HCT116 (cell line): ENCODE data around the gene ACVR1B. TPM values are rescaled to one million over a fixed set of nuclear protein-coding genes. Genes with fewer than 3 reads are reported as not detected.

Source experiments
- ATAC-seq: fragments of 200-7000 bp; cut with Tn5 transposase; 2 replicates; pipeline ENCODE4 v1.9.1; 2020; ENCODE audit warnings: mild to moderate bottlenecking, moderate library complexity
- BruUV-seq: library from RNA; stranded (reverse); fragments of 400-500 nt; replicated peaks from 2 replicates; lab custom pipeline; 2021; lab: Mats Ljungman, UMichigan
- CTCF ChIA-PET: fragments of 300-600 bp; sonication (Branson Sonifier 250); formaldehyde crosslinking; loops from one replicate; lab custom pipeline; 2021; ENCODE audit warnings: antibody characterized with exemption; lab: Charles Lee
- POLR2A ChIA-PET: fragments of 300-600, 350-600 bp; sonication (Branson Sonifier 250); formaldehyde crosslinking; loops from one replicate; lab custom pipeline; 2021; ENCODE audit warnings: antibody characterized with exemption; lab: Charles Lee
- RAD21 ChIA-PET, 2 experiments: fragments of 300-600 bp; sonication (Branson Sonifier 250); formaldehyde crosslinking; loops; one replicate each; lab custom pipeline; 2023; ENCODE audit warnings: low total read pairs in 2 of 2; ENCODE audit not compliant: uncharacterized antibody in 2 of 2, unreplicated experiment in 2 of 2, low non-redundant PET in 1 of 2; lab: Charles Lee
- DNase-seq: peaks from one replicate; pipeline ENCODE4 v3.0.0-alpha.2; 2010; ENCODE audit warnings: low read depth, low spot score
- H2AFZ ChIP-seq: fragments of 200-600 bp; shearing (Covaris generic), sonication (generic); 2 replicates; pipeline ENCODE4 v1.6.1; 2017; ENCODE audit warnings: low read depth, mixed run types, mixed read lengths, antibody characterized with exemption, low read length; ENCODE audit not compliant: poor library complexity, severe bottlenecking
- H3K27ac ChIP-seq: 2 replicates; pipeline ENCODE4 v1.5.1; 2012; ENCODE audit warnings: low read depth, low read length
- H3K27me3 ChIP-seq: fragments of 200-600 bp; sonication (generic); 2 replicates; pipeline ENCODE4 v1.6.1; 2016; ENCODE audit warnings: mixed run types, low read length, mixed read lengths; ENCODE audit not compliant: insufficient read depth
- H3K36me3 ChIP-seq, 2 experiments: fragments of 200-500 bp in 1 of 2; fragments of 200-600 bp in 1 of 2; sonication (Bioruptor generic) in 1 of 2; sonication (generic) in 1 of 2; 2 replicates each; pipeline versions ENCODE4 v1.5.1 to v1.6.1; 2014 to 2016; ENCODE audit warnings: low read length in 2 of 2, inconsistent platforms in 1 of 2, mixed read lengths in 1 of 2, mixed run types in 1 of 2; ENCODE audit not compliant: insufficient read depth in 2 of 2, control insufficient read depth in 1 of 2
- H3K4me1 ChIP-seq, 2 experiments: fragments of 200-600 bp in 1 of 2; sonication (generic) in 1 of 2; 2 replicates each; pipeline versions ENCODE4 v1.5.1 to v1.6.1; 2012 to 2017; ENCODE audit warnings: low read length in 2 of 2, inconsistent platforms in 1 of 2, mild to moderate bottlenecking in 1 of 2, mixed read lengths in 1 of 2, mixed run types in 1 of 2, moderate library complexity in 1 of 2; ENCODE audit not compliant: insufficient read depth in 2 of 2, control insufficient read depth in 1 of 2
- H3K4me2 ChIP-seq: fragments of 200-600 bp; sonication (generic); 2 replicates; pipeline ENCODE4 v1.6.1; 2017; ENCODE audit warnings: mixed run types, low read length, mixed read lengths
- H3K4me3 ChIP-seq, 2 experiments: fragments of 200-600 bp in 1 of 2; sonication (generic) in 1 of 2; replicated peaks in 1 of 2; 2 replicates each; pipeline ENCODE4 v1.5.1; 2011 to 2016; ENCODE audit warnings: low read length in 2 of 2, control low read depth in 1 of 2, low read depth in 1 of 2, mild to moderate bottlenecking in 1 of 2, mixed read lengths in 1 of 2, mixed run types in 1 of 2
- H3K79me2 ChIP-seq: fragments of 200-600 bp; sonication (generic); 2 replicates; pipeline ENCODE4 v1.6.1; 2017; ENCODE audit warnings: mild to moderate bottlenecking, mixed run types, low read length, moderate library complexity, mixed read lengths; ENCODE audit not compliant: insufficient read depth
- H3K9ac ChIP-seq: fragments of 200-600 bp; sonication (generic); 2 replicates; pipeline ENCODE4 v1.6.1; 2016; ENCODE audit warnings: low read length, mixed read lengths
- H3K9me2 ChIP-seq: fragments of 200-600 bp; sonication (generic), shearing (Covaris generic); 2 replicates; pipeline ENCODE4 v1.6.1; 2017; ENCODE audit warnings: mixed run types, mild to moderate bottlenecking, moderate library complexity; ENCODE audit not compliant: insufficient read depth
- H3K9me3 ChIP-seq, 2 experiments: fragments of 200-500 bp in 1 of 2; fragments of 200-600 bp in 1 of 2; sonication (Bioruptor generic) in 1 of 2; sonication (generic) in 1 of 2; 2 replicates each; pipeline ENCODE4 v1.6.1; 2014 to 2017; ENCODE audit warnings: low read length in 2 of 2, mixed read lengths in 2 of 2, inconsistent platforms in 1 of 2, low read depth in 1 of 2, mild to moderate bottlenecking in 1 of 2, mixed run types in 1 of 2, moderate library complexity in 1 of 2; ENCODE audit not compliant: control insufficient read depth in 1 of 2, insufficient read depth in 1 of 2
- H4K20me1 ChIP-seq: fragments of 200-600 bp; sonication (generic), shearing (Covaris generic); 2 replicates; pipeline ENCODE4 v1.6.1; 2017; ENCODE audit warnings: mixed run types, mild to moderate bottlenecking, moderate library complexity; ENCODE audit not compliant: insufficient read depth
- CBX3 ChIP-seq: IDR thresholded peaks from 2 replicates; pipeline ENCODE4 v1.6.1; 2012; ENCODE audit warnings: low read depth
- EGR1 ChIP-seq: IDR thresholded peaks from 2 replicates; pipeline ENCODE4 v1.6.1; 2012; ENCODE audit warnings: low read depth
- ELF1 ChIP-seq: IDR thresholded peaks from 2 replicates; pipeline ENCODE4 v1.6.1; 2012; ENCODE audit warnings: low read depth, borderline replicate concordance
- EZH2 ChIP-seq: fragments of 200-600 bp; sonication (generic); IDR thresholded peaks from 2 replicates; pipeline ENCODE4 v1.6.1; 2017; ENCODE audit warnings: antibody characterized with exemption, mixed run types
- FOSL1 ChIP-seq: IDR thresholded peaks from 2 replicates; pipeline ENCODE4 v1.6.1; 2012; ENCODE audit warnings: low read depth
- JUND ChIP-seq: IDR thresholded peaks from 2 replicates; pipeline ENCODE4 v1.6.1; 2012
- RAD21 ChIP-seq: IDR thresholded peaks from 2 replicates; pipeline ENCODE4 v1.6.1; 2012; ENCODE audit warnings: low read depth, mild to moderate bottlenecking
- REST ChIP-seq: IDR thresholded peaks from 2 replicates; pipeline ENCODE4 v1.6.1; 2012; ENCODE audit warnings: low read depth
- SIN3A ChIP-seq: IDR thresholded peaks from 2 replicates; pipeline ENCODE4 v1.6.1; 2012; ENCODE audit warnings: low read depth
- TCF7L2 ChIP-seq: IDR thresholded peaks from 2 replicates; pipeline ENCODE4 v1.7.0; 2011; ENCODE audit warnings: borderline replicate concordance, inconsistent platforms; ENCODE audit not compliant: insufficient read depth, insufficient read length; ENCODE audit errors: extremely low read depth
- ZNF274 ChIP-seq: fragments of 200-500 bp; sonication (Bioruptor generic); IDR thresholded peaks from 2 replicates; pipeline ENCODE4 v1.6.1; 2014; ENCODE audit warnings: mild to moderate bottlenecking, low read depth, low read length, inconsistent platforms
- intact Hi-C: fragments of 100-400 bp; cut with micrococcal nuclease; formaldehyde crosslinking; loops from 2 replicates; pipeline ENCODE4 v1.10.0; 2022
- total RNA-seq: library from RNA; stranded (reverse); gene quantifications from one replicate; pipeline ENCODE4 v1.2.1, GENCODE V29; 2021; ENCODE audit not compliant: unreplicated experiment
- TF ChIP-seq, protein P1 (sequence below): IDR thresholded peaks from 2 replicates; pipeline ENCODE4 v1.6.1; 2012

The ACVR1B gene
- total RNA-seq, 1 experiment from 2014 or later: 22.7 TPM

DNA sequence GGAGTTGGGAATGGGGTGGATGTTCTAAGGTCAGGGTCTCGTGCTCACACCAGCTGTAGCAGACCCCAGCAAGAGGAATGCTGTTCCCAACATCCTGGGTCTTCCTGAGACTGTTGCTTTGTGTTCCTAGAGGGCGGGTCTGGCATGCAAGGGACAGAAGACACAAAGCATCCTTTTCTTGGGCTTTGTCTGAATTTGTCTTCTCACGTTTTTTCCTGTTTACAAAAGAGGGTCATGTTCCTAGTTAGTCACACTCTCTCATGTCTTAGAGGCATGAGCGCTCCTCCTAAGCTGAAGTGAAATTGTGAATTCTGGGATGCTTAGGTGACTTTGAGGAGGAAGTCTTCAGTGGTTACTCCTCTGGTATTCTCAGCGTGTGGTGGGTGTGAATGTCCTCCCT, 45.6 kb downstream of the ACVR1B start (continued):
- TF ChIP-seq RAD21: no peak
- TF ChIP-seq CBX3: no peak
- TF ChIP-seq SIN3A: no peak
- TF ChIP-seq ELF1: no peak
- TF ChIP-seq EGR1: no peak
- TF ChIP-seq TCF7L2: no peak
- TF ChIP-seq ZNF274: no peak
- TF ChIP-seq JUND: no peak
- no peak for TF ChIP-seq EZH2
- TF ChIP-seq, all 23 proteins: peak for 0

- no peaks in the 10 kb centered on the region for H3K36me3 ChIP-seq
- intact Hi-C loops: no loop called here
- peaks cover 0 to 7% of the 10 kb centered on the region in 2 experiments; a peak in 2 of 4 replicates for H3K4me1 ChIP-seq
- no peaks in the 10 kb centered on the region for H4K20me1 ChIP-seq
- CTCF ChIA-PET: interaction anchor here (0.9 to 5.5 kb wide), 7 partner anchors 10 to 119 kb away, joined by 3 to 137 read pairs (median 11); no protein-coding TSS in a partner anchor
- RAD21 ChIA-PET: interaction anchor here (0.9 to 2.8 kb wide), 2 partner anchors 20 to 22 kb away, joined by 3 to 21 read pairs; no protein-coding TSS in a partner anchor
- no peak overlapping the region for H3K4me3 ChIP-seq
- no peaks in the 10 kb centered on the region for H3K79me2 ChIP-seq
- TF ChIP-seq FOSL1 (no peak), EGR1 (no peak), REST (no peak), SIN3A (no peak), EZH2 (no peak)
- TF ChIP-seq, protein P1, sequence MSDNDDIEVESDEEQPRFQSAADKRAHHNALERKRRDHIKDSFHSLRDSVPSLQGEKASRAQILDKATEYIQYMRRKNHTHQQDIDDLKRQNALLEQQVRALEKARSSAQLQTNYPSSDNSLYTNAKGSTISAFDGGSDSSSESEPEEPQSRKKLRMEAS: no peak
- H3K4me2 ChIP-seq: no peak overlapping the region
- no peaks in the 10 kb centered on the region for H3K9me2 ChIP-seq
- BruUV-seq: no TSS peak
- no peaks in the 10 kb centered on the region for H3K27me3 ChIP-seq
- POLR2A ChIA-PET: interaction anchor here (3.1 kb wide), 1 partner anchor 21 kb away, joined by 15 read pairs; no protein-coding TSS in a partner anchor
- H2AFZ ChIP-seq: no peak overlapping the region
- no peaks in the 10 kb centered on the region for H3K9me3 ChIP-seq
- no peak overlapping the region for H3K27ac ChIP-seq
- DNase-seq: no peak
- ATAC-seq: no peak
- no peak overlapping the region for H3K9ac ChIP-seq
Observed at GRCh38 chr12:52003016-52003550, 51.6 kb downstream of the ACVR1B start.
